Testis (tissue), 3 donors: ENCODE measurements around the gene ZMIZ1. TPM values are rescaled to one million over a fixed set of nuclear protein-coding genes. Genes with fewer than 3 reads are reported as not detected.

Source experiments
- DNase-seq: peaks from one replicate; pipeline ENCODE4 v3.0.0-alpha.2; 2019
- H3K27ac ChIP-seq, 2 donors: fragments of 200-600 bp; sonication (generic); one replicate each; pipeline ENCODE4 v1.5.1; 2019
- H3K27me3 ChIP-seq: fragments of 200-600 bp; sonication (generic); one replicate; pipeline ENCODE4 v1.5.1; 2019
- H3K36me3 ChIP-seq: fragments of 200-600 bp; sonication (generic); one replicate; pipeline ENCODE4 v1.5.1; 2017; ENCODE audit warnings: low read depth; ENCODE audit errors: missing control alignments
- H3K4me1 ChIP-seq: fragments of 200-600 bp; sonication (generic); one replicate; pipeline ENCODE4 v1.5.1; 2019
- H3K4me3 ChIP-seq, 2 donors: fragments of 200-600 bp; sonication (generic); one replicate each; pipeline ENCODE4 v1.5.1; 2017 to 2019
- H3K9me3 ChIP-seq: fragments of 200-600 bp; sonication (generic); one replicate; pipeline ENCODE4 v1.5.1; 2017
- POLR2A ChIP-seq: fragments of 450-650 bp; IDR thresholded peaks from one replicate; pipeline ENCODE4 v1.6.1; 2017; ENCODE audit warnings: antibody characterized with exemption, mild to moderate bottlenecking, moderate library complexity
- WGBS, 2 donors: methylation state at CpG; one replicate each; pipeline ENCODE4 v1.1.5; 2018; 5-methylcytosine and 5-hydroxymethylcytosine counted together
- intact Hi-C: fragments of 100-400 bp; cut with DNase I; formaldehyde crosslinking; loops from one replicate; pipeline ENCODE4 v1.15.1; 2023; ENCODE audit warnings: low total_unique reads
- polyA plus RNA-seq: library from polyadenylated mRNA; stranded (reverse); fragments of 350-450 nt; fragmentation: Illumina TruSeq; extraction: RNeasy Lipid Tissue Mini Kit (QIAGEN cat#74804); gene quantifications from one replicate; pipeline ENCODE4 v1.2.3, GENCODE V29; 2014; ENCODE audit warnings: low read depth, low replicate concordance; ENCODE audit not compliant: insufficient read depth
- total RNA-seq, 2 donors: library from RNA; depleted of rRNA; stranded (reverse); fragments of >200 nt; gene quantifications; one replicate each; pipeline ENCODE4 v1.2.3, GENCODE V29; 2016
- TF ChIP-seq, protein P1 (sequence below), 3 experiments: fragments of 450-650 bp in 2 of 3; fragments of 200-600 bp in 1 of 3; sonication (generic) in 1 of 3; IDR thresholded peaks; one replicate each; pipeline ENCODE4 v1.5.1; 2016 to 2019; ENCODE audit warnings: antibody characterized with exemption in 3 of 3, mild to moderate bottlenecking in 2 of 3, moderate library complexity in 1 of 3

The ZMIZ1 gene
- total and polyA plus RNA-seq, 3 donors from 2014 or later = 15.2 to 22.0 (median 18.8) TPM

DNA sequence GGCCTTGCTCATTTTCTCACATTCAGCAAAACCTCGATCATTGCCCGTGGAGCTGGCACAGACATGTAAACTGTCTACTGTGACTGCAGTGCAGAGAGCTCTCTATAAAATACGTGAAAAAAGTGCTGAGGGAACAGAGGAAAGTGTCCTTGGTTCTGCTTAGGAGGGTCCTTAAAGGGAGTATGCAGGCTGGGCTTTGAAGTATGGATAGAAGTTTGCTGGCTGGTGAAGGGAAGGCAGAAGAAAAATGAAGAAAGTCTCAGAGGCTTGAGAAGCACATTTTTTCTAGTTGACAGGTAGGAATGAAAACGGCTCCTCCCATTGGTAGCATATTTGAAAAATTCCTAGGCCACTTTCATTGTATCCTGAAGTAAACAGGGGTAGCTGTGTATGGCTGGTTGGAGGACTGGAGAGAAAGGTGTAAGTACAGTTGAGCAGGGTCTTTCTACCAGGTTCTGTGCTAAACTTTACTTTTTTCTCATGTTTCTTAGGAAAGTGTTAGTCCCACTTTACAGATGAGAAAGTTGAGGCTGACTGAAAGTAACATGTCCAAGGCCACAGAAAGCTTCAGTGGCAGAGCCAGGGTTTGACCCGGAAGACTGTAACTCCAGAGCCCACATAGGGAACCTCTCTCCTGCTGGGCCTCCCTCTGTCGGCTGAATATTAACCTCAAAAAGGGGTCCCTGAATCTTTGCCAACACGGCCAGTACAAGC is 215.5 kb downstream of the ZMIZ1 start:
- 81 to 88% methylated on average over 7 of the region's 7 CpGs for WGBS, 2 donors
- no peaks in the 10 kb centered on the region for H3K36me3 ChIP-seq
- H3K4me3 ChIP-seq = no peak overlapping the region
- no peak for DNase-seq
- H3K27me3 ChIP-seq = no peaks in the 10 kb centered on the region
- no peaks in the 10 kb centered on the region for H3K9me3 ChIP-seq
- intact Hi-C loops = no loop called here
- no peak overlapping the region for H3K27ac ChIP-seq
- H3K4me1 ChIP-seq = peaks cover 15% of the 10 kb centered on the region
- TF ChIP-seq, protein P1, sequence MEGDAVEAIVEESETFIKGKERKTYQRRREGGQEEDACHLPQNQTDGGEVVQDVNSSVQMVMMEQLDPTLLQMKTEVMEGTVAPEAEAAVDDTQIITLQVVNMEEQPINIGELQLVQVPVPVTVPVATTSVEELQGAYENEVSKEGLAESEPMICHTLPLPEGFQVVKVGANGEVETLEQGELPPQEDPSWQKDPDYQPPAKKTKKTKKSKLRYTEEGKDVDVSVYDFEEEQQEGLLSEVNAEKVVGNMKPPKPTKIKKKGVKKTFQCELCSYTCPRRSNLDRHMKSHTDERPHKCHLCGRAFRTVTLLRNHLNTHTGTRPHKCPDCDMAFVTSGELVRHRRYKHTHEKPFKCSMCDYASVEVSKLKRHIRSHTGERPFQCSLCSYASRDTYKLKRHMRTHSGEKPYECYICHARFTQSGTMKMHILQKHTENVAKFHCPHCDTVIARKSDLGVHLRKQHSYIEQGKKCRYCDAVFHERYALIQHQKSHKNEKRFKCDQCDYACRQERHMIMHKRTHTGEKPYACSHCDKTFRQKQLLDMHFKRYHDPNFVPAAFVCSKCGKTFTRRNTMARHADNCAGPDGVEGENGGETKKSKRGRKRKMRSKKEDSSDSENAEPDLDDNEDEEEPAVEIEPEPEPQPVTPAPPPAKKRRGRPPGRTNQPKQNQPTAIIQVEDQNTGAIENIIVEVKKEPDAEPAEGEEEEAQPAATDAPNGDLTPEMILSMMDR (IDR thresholded peaks at IDR 0.05) = no peak
- no peak for TF ChIP-seq POLR2A

GRCh38 chr10:79285315-79286197 is 216.8 kb downstream of the ZMIZ1 start:
- Histone ChIP-seq H3K4me1 (peaks cover 15% of the 10 kb centered on the region), H3K27ac (peak overlapping the region in 1 of 2 donors; percentile 24), H3K4me3 (no peak overlapping the region), H3K36me3 (no peaks in the 10 kb centered on the region), H3K9me3 (no peaks in the 10 kb centered on the region), H3K27me3 (no peaks in the 10 kb centered on the region)
- TF ChIP-seq, protein P1 (IDR thresholded peaks at IDR 0.05) = no peak
- TF ChIP-seq POLR2A = no peak
- intact Hi-C loops = no loop called here
- no peak for DNase-seq
- 74 to 80% methylated on average over 10 to 13 of the region's 13 CpGs for WGBS, 2 donors

DNA sequence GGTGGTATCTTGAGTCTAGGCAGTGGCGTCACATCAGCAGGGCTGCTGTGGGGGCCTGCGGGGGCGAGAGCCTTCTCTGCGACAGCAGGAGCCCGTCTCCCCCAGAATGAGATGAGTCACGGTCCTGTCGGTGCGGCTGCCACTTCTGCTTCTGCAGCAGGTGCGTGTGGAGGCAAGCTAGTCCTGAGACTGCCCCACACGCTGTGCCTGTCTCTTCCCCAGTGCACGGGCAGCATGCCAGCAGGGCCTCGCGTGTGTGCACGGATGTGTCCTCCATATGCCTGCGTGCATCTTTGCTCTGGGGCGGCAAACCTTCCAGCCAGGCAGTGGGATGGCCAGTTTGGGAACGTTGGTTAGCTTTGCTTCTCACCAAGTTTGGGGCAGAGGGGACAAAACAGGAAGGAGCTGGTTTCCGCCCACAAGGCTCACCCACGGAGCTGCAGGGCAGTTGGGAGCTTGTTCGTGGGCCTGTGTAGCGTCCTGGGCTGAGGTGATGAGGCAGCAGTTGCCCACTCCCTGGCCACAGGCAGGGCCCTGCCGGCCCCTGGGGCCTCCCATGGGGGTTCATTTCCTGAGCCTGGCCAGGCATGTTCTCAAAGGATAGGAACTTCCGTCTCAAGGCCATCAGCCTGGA is 217.7 kb downstream of the ZMIZ1 start:
- Histone ChIP-seq H3K27ac (no peak overlapping the region), H3K27me3 (no peaks in the 10 kb centered on the region), H3K9me3 (no peaks in the 10 kb centered on the region), H3K4me1 (peaks cover 15% of the 10 kb centered on the region), H3K36me3 (no peaks in the 10 kb centered on the region), H3K4me3 (no peak overlapping the region)
- intact Hi-C loops = no loop called here
- WGBS, 2 donors = 48 to 51% methylated on average over 5 to 23 of the region's 23 CpGs
- no peak for TF ChIP-seq POLR2A
- TF ChIP-seq, protein P1 (IDR thresholded peaks at IDR 0.05) = no peak
- peak; percentile 72 for DNase-seq

- Histone ChIP-seq H3K4me1 (peaks cover 15% of the 10 kb centered on the region), H3K9me3 (no peaks in the 10 kb centered on the region), H3K36me3 (no peaks in the 10 kb centered on the region), H3K4me3 (no peak overlapping the region), H3K27me3 (no peaks in the 10 kb centered on the region), H3K27ac (no peak overlapping the region)
- intact Hi-C loops = no loop called here
- 79 to 92% methylated on average over 11 to 15 of the region's 15 CpGs for WGBS, 2 donors
- no peak for DNase-seq
- TF ChIP-seq, protein P1 (IDR thresholded peaks at IDR 0.05) = no peak
- TF ChIP-seq POLR2A = no peak
Measured at GRCh38 chr10:79287973-79288723, 219.4 kb downstream of the ZMIZ1 start.
